HEK293 (cell line): Measurements from ENCODE around the gene ARRB2.
A peak's percentile ranks its signal among the peaks of the same experiment; 100 is the strongest.

Experiments used
- KLF16 ChIP-seq: fragments of 450-650 bp; formaldehyde crosslinking; IDR thresholded peaks from 2 replicates; pipeline ENCODE4 v1.5.1; 2017; ENCODE audit warnings: missing biosample characterization, missing genetic modification characterization
- MEIS1 ChIP-seq: sonication (generic); formaldehyde crosslinking; IDR thresholded peaks from 2 replicates; pipeline ENCODE4 v1.8.1; 2022; ENCODE audit warnings: missing genetic modification reagents, mild to moderate bottlenecking, borderline replicate concordance
- MZF1 ChIP-seq: fragments of 450-650 bp; formaldehyde crosslinking; IDR thresholded peaks from 2 replicates; pipeline ENCODE4 v1.5.1; 2017; ENCODE audit warnings: missing biosample characterization, missing genetic modification characterization, borderline replicate concordance
- SCRT2 ChIP-seq: fragments of 450-650 bp; formaldehyde crosslinking; IDR thresholded peaks from 2 replicates; pipeline ENCODE4 v1.5.1; 2016; ENCODE audit warnings: missing biosample characterization, missing genetic modification characterization
- SP2 ChIP-seq: fragments of 450-650 bp; formaldehyde crosslinking; IDR thresholded peaks from 2 replicates; pipeline ENCODE4 v1.5.1; 2016; ENCODE audit warnings: missing biosample characterization, missing genetic modification characterization
- TRIM28 ChIP-seq: IDR thresholded peaks from 2 replicates; pipeline ENCODE4 v1.6.1; 2011; ENCODE audit warnings: low read length, control low read depth, borderline replicate concordance
- ZBTB20 ChIP-seq: fragments of 450-650 bp; formaldehyde crosslinking; IDR thresholded peaks from 2 replicates; pipeline ENCODE4 v1.5.1; 2016; ENCODE audit warnings: missing biosample characterization, missing genetic modification characterization
- ZFP37 ChIP-seq: fragments of 450-650 bp; formaldehyde crosslinking; IDR thresholded peaks from 2 replicates; pipeline ENCODE4 v1.5.1; 2016; ENCODE audit warnings: missing biosample characterization, missing genetic modification characterization
- ZIC2 ChIP-seq: fragments of 450-650 bp; formaldehyde crosslinking; IDR thresholded peaks from 2 replicates; pipeline ENCODE4 v1.5.1; 2016; ENCODE audit warnings: missing biosample characterization, missing genetic modification characterization
- ZNF121 ChIP-seq: fragments of 450-650 bp; formaldehyde crosslinking; IDR thresholded peaks from 2 replicates; pipeline ENCODE4 v1.5.1; 2016; ENCODE audit warnings: missing biosample characterization, missing genetic modification characterization
- ZNF132 ChIP-seq: fragments of 450-650 bp; formaldehyde crosslinking; IDR thresholded peaks from 2 replicates; pipeline ENCODE4 v1.5.1; 2017; ENCODE audit warnings: missing biosample characterization, missing genetic modification characterization, borderline replicate concordance
- ZNF23 ChIP-seq: fragments of 450-650 bp; formaldehyde crosslinking; IDR thresholded peaks from 2 replicates; pipeline ENCODE4 v1.5.1; 2016; ENCODE audit warnings: missing biosample characterization, missing genetic modification characterization, borderline replicate concordance
- ZNF311 ChIP-seq: fragments of 450-650 bp; formaldehyde crosslinking; IDR thresholded peaks from 2 replicates; pipeline ENCODE4 v1.5.1; 2017; ENCODE audit warnings: missing biosample characterization, missing genetic modification characterization, borderline replicate concordance
- ZNF510 ChIP-seq: fragments of 450-650 bp; formaldehyde crosslinking; IDR thresholded peaks from 2 replicates; pipeline ENCODE4 v1.5.1; 2018; ENCODE audit warnings: mild to moderate bottlenecking, missing genetic modification characterization, missing biosample characterization; ENCODE audit not compliant: insufficient replicate concordance
- ZNF596 ChIP-seq: fragments of 450-650 bp; IDR thresholded peaks from 2 replicates; pipeline ENCODE4 v1.5.0; 2018; ENCODE audit warnings: missing biosample characterization, mild to moderate bottlenecking, missing genetic modification characterization, moderate library complexity
- ZNF624 ChIP-seq: fragments of 450-650 bp; formaldehyde crosslinking; IDR thresholded peaks from 2 replicates; pipeline ENCODE4 v1.5.1; 2017; ENCODE audit warnings: missing biosample characterization, missing genetic modification characterization
- TF ChIP-seq, protein P1 (sequence below): fragments of 450-650 bp; formaldehyde crosslinking; conservative IDR thresholded peaks from 2 replicates; pipeline ENCODE4 v1.5.1; 2016; ENCODE audit warnings: low read depth, missing biosample characterization, missing genetic modification characterization
- TF ChIP-seq, protein P2 (sequence below): fragments of 450-650 bp; formaldehyde crosslinking; IDR thresholded peaks from 2 replicates; pipeline ENCODE4 v1.5.1; 2017; ENCODE audit warnings: missing biosample characterization, missing genetic modification characterization
- TF ChIP-seq, protein P3 (sequence below): fragments of 450-650 bp; formaldehyde crosslinking; IDR thresholded peaks from 2 replicates; pipeline ENCODE4 v1.5.1; 2017; ENCODE audit warnings: missing biosample characterization, missing genetic modification characterization
- TF ChIP-seq, protein P4 (sequence below): fragments of 450-650 bp; formaldehyde crosslinking; conservative IDR thresholded peaks from 2 replicates; pipeline ENCODE4 v1.5.1; 2016; ENCODE audit warnings: low read depth, missing biosample characterization, missing genetic modification characterization

The ARRB2 gene

DNA sequence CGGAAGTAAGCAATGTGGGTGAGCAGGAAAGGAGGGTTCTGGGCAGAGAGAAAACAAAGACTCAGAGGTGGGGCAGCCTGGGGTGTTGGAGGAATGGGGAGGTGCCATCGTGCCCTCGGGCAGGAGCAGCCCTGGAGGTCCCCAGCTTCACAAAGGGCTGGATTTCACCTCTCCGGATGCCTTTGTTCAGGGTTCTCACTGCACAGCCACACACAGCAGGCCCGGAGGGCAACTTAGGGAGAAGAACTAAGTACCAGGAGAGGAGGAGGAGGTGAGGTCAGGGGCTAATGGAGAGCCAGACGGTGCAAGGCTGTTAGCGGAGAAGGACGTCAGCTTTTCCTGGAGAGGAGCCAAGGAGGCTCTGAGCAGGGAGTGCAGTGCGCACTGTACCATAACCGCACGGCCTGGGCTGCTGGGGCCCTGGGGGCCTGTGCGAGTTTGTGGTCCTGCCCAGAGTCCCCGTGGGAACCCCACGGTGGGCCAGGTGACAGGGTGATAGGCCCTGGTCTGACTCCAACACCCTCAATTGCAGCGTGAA, 9.3 kb downstream of the ARRB2 start (continued):
- no peak for TF ChIP-seq MZF1 (tag by site-specific recombination)
- TF ChIP-seq ZNF596 = no peak
- peak; percentile 82 for TF ChIP-seq ZBTB20 (tag by site-specific recombination)
- TF ChIP-seq ZNF510 = no peak
- TF ChIP-seq, protein P1, sequence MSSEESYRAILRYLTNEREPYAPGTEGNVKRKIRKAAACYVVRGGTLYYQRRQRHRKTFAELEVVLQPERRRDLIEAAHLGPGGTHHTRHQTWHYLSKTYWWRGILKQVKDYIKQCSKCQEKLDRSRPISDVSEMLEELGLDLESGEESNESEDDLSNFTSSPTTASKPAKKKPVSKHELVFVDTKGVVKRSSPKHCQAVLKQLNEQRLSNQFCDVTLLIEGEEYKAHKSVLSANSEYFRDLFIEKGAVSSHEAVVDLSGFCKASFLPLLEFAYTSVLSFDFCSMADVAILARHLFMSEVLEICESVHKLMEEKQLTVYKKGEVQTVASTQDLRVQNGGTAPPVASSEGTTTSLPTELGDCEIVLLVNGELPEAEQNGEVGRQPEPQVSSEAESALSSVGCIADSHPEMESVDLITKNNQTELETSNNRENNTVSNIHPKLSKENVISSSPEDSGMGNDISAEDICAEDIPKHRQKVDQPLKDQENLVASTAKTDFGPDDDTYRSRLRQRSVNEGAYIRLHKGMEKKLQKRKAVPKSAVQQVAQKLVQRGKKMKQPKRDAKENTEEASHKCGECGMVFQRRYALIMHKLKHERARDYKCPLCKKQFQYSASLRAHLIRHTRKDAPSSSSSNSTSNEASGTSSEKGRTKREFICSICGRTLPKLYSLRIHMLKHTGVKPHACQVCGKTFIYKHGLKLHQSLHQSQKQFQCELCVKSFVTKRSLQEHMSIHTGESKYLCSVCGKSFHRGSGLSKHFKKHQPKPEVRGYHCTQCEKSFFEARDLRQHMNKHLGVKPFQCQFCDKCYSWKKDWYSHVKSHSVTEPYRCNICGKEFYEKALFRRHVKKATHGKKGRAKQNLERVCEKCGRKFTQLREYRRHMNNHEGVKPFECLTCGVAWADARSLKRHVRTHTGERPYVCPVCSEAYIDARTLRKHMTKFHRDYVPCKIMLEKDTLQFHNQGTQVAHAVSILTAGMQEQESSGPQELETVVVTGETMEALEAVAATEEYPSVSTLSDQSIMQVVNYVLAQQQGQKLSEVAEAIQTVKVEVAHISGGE = peak; percentile 26; the same call in 1 of the 2 replicates
- TF ChIP-seq, protein P2, sequence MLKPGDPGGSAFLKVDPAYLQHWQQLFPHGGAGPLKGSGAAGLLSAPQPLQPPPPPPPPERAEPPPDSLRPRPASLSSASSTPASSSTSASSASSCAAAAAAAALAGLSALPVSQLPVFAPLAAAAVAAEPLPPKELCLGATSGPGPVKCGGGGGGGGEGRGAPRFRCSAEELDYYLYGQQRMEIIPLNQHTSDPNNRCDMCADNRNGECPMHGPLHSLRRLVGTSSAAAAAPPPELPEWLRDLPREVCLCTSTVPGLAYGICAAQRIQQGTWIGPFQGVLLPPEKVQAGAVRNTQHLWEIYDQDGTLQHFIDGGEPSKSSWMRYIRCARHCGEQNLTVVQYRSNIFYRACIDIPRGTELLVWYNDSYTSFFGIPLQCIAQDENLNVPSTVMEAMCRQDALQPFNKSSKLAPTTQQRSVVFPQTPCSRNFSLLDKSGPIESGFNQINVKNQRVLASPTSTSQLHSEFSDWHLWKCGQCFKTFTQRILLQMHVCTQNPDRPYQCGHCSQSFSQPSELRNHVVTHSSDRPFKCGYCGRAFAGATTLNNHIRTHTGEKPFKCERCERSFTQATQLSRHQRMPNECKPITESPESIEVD = peak; percentile 34; the same call in 1 of the 2 replicates
- TF ChIP-seq KLF16 = no peak
- TF ChIP-seq, protein P3, sequence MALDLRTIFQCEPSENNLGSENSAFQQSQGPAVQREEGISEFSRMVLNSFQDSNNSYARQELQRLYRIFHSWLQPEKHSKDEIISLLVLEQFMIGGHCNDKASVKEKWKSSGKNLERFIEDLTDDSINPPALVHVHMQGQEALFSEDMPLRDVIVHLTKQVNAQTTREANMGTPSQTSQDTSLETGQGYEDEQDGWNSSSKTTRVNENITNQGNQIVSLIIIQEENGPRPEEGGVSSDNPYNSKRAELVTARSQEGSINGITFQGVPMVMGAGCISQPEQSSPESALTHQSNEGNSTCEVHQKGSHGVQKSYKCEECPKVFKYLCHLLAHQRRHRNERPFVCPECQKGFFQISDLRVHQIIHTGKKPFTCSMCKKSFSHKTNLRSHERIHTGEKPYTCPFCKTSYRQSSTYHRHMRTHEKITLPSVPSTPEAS (tag by site-specific recombination) = no peak
- no peak for TF ChIP-seq SCRT2
- no peak for TF ChIP-seq ZNF23 (tag by site-specific recombination)
- TF ChIP-seq ZNF311 (tag by site-specific recombination) = no peak
- peak; percentile 99 for TF ChIP-seq ZIC2
- peak; percentile 85; the same call in 1 of the 2 replicates for TF ChIP-seq TRIM28
- TF ChIP-seq ZNF132 (tag by site-specific recombination) = no peak
- no peak for TF ChIP-seq SP2
- TF ChIP-seq ZNF624 = no peak
- TF ChIP-seq, protein P4, sequence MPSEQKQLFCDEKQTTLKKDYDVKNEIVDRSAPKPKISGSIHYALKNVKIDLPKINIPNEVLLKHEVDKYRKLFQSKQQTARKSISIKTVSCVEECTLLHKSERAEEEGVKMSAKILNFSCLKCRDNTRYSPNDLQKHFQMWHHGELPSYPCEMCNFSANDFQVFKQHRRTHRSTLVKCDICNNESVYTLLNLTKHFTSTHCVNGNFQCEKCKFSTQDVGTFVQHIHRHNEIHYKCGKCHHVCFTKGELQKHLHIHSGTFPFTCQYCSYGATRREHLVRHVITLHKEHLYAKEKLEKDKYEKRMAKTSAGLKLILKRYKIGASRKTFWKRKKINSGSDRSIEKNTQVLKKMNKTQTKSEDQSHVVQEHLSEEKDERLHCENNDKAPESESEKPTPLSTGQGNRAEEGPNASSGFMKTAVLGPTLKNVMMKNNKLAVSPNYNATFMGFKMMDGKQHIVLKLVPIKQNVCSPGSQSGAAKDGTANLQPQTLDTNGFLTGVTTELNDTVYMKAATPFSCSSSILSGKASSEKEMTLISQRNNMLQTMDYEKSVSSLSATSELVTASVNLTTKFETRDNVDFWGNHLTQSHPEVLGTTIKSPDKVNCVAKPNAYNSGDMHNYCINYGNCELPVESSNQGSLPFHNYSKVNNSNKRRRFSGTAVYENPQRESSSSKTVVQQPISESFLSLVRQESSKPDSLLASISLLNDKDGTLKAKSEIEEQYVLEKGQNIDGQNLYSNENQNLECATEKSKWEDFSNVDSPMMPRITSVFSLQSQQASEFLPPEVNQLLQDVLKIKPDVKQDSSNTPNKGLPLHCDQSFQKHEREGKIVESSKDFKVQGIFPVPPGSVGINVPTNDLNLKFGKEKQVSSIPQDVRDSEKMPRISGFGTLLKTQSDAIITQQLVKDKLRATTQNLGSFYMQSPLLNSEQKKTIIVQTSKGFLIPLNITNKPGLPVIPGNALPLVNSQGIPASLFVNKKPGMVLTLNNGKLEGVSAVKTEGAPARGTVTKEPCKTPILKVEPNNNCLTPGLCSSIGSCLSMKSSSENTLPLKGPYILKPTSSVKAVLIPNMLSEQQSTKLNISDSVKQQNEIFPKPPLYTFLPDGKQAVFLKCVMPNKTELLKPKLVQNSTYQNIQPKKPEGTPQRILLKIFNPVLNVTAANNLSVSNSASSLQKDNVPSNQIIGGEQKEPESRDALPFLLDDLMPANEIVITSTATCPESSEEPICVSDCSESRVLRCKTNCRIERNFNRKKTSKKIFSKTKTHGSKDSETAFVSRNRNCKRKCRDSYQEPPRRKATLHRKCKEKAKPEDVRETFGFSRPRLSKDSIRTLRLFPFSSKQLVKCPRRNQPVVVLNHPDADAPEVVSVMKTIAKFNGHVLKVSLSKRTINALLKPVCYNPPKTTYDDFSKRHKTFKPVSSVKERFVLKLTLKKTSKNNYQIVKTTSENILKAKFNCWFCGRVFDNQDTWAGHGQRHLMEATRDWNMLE (tag by site-specific recombination) = no peak
- TF ChIP-seq ZFP37 (tag by site-specific recombination) = no peak
- TF ChIP-seq MEIS1 = no peak
- no peak for TF ChIP-seq ZNF121
